NCI-H1417 (cell line): ENCODE data around the gene NT5M.

Experiments used
- DNase-seq, 3 experiments: peaks; one replicate each; lab custom pipeline; 2025; lab: John Stamatoyannopoulos, UW

Gene NT5M

DNA sequence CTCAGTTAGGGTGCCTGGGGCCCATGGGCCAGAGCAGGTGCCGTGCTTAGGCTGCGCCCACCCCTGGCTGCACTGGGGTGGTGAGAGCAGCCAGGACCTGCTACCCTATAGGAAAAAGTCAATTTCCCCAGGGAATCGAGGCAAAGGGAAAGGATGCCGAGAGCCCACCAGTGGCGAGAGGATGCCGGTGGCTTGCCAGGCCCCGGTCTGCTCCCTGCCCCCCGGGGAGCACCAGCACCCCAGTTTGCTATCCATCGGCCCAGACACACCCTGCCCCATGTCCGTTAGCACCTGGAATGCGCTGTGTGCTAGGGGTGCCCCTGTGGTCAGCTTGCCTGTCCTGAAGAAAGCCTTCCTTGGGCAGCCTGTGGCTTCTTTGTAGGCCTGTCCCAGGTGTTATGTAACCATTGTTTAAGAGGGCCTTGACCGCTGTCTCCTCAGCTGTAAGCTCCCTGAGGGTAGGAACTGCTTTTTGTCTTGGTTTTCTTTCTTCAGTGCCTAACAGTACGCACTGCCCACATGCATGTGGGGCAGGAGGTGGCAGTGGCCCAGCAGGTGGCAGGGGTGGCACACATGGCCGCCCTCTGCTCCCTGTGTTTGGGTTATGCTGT is 40.8 kb downstream of the NT5M start:
- DNase-seq: no peak

GRCh38 chr17:17344507-17345293 is 41.5 kb downstream of the NT5M start:
- DNase-seq: no peak

- DNase-seq: no peak
Measured at GRCh38 chr17:17345294-17345597, 42.1 kb downstream of the NT5M start.

DNA sequence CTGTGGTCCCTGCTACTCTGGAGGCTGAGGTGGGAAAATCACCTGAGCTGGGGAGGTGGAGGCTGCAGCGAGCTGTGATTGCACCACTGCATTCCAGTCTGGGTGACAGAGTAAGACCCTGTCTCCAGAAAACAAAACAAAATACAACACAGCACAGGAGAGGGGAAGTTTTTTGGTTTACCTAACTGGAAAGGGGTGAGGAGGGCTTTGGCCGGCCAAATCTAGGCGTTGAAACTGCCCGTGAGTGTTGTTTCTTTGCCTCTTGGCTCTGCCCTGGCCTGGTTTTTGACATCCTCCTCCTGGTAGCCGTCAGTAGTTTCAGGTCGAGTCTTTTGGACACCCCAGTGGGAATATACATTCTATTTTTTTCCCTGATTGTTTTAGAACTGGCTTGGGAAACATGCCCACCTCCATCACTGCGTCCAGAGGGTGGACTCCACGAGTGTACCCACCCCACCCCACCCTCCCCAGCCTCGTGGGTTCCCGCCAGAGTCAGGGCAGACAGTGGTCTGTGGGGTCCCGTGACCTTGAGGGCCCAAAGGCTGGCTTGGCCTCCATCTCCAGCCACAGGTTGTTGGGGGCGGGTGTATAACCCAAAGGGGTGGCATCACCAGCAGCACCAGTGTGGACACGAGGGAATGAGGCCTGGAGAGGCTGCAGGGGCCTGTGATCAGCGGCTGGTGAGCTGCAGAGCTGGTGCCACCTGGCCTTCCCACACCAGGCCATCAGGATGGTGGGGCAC is 42.7 kb downstream of the NT5M start:
- DNase-seq: no peak

DNA sequence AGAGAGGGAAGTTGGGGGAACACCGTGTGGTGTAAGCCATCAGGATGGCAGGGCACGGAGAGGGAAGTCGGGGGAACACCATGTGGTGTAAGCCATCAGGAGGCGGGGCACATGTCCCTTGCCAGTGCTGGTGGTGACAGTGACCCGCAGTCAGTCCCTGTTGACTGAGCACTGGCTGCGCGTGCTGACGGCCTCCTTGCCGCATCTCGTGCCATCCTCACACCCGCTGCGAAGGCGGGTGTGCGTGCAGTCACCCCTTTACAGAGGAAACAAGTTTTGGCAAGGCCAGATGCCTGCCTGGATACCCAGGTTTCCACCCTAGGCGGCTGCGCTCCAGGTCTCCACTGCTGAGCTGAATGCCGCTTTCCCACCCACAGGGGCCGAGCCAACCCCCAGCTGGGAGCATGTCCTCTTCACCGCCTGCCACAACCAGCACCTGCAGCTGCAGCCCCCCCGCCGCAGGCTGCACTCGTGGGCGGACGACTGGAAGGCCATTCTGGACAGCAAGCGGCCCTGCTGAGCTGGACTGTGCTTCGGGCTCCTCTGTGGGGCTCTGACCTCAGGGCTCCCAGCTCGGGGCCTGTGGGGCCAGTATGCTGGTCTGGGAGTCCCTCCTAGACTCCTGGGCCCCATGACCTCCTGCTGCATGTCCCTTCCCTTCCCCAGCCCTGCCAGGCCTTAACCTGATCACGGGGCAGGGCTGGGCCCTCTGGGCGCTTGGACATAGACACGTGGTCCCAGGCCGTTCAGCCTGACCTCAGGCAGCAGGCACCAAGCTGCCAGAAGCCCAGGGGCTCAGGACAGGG is 43.5 kb downstream of the NT5M start:
- peak in 2 of 3 experiments; percentile 62 to 76 for DNase-seq

DNA sequence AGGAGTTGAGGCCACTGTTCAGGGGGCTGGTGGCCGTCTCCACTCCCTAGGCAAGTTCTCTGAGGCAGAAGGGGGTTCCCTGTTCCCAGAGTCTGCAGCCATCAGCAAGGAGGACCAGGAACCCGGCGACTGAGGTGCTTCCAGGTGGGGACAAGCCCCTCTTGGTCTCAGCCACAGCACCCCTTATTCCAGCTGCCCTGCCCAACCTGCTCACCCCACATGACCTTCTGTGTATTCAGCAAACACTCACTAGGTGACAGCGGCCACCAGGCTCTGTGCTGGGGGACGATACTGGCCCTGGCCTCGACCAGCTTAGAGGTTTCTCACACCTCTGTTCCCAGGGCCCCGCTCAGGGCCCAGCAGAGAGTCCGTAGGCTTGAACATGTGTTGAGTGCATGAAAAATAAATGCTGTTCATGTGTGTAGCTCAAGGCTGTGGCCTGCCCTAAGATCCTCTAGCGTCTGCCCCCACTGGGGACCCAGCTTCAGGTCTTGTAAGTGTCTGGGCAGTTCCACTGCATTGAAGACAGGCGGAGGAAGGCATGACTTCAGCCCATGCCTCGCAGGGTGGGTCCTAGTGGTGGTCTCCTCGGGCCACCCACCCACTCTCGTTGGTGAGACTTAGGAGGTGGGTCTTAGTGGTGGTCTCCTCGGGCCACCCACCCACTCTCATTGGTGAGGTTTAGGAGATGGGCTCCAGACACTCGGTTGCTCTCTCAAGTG is 44.2 kb downstream of the NT5M start:
- DNase-seq: no peak

DNA sequence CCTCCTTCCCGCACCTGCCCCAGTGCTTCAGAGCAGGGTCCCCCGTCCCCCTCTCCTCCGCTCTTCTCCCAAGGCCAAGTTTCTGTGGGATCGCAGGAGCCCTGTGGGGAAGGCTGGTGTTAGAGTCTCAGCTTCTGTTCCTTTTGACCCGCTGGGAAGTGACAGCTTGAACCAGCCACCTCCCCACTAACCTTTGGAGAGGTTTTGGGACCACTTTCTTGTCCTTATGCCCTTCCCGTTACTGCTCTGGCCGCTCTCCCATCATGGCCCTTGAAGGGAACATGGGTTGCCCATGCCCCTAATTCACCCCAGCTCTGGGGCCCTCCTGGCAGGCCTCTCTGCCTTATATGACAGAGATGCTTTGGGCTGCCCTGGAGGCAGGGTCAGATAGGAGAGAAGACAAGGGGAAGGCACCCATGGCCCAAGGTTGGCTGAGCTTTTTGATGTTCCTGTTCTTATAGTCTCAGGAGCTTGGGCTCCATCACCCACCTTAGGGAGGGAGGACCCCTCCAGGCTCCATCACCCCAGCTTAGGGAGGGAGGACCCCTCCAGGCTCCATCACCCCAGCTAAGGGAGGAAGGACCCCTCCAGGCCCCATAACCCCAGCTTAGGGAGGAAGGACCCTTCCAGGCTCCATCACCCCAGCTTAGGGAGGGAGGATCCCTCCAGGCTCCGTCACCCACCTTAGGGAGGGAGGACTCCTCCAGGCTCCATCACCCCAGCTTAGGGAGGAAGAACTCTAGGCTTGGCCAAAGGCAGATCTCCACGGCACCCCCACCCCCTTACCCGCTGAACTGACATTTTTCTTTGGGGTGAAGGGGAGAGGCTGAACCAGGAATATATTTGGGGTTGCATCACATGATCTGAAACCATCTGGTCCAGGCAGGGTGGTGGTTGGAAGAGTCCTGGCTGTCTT is 45.0 kb downstream of the NT5M start:
- DNase-seq: no peak

DNA sequence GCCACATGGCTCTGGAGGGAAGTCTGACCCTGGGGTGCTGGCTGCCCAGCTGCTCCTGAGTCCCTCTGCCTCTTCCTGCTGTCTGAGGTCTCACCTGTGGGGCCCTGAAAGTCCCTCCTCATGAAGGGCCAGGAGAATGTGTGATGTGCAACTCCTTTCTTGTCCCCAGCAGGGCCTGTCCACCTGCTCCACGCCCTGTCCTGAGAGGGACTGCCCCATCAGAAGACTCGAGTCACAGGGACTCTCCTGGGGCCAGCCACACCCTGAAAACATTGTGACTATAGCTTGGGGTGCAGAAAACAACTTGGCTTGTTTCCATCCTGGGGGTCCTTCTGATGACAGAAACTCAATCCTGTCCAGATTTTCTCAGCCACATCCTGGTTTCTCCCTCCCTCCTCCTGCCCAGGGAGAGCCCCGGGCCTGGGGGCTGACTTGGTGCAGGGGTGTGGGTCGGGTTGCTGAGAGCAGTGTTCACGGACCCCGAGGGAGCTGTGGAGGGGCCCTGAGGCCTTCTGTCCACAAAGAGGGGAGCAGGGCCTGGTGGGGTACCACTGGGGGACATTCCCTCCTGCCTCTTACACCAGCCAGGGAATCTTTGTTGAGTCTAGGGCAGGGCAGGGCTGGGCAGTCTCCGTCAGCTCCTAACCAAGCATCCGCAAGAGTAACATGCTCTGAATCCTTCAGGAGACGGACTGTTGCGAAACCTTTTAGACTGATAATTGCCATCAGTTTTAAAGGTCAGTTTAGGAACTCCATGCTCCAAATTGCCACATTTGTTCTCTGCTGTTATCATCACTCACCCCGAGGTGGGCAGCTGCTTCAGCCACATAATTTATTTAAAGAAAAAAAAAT is 45.9 kb downstream of the NT5M start:
- peak in 1 of 3 experiments; percentile 39 for DNase-seq

DNA sequence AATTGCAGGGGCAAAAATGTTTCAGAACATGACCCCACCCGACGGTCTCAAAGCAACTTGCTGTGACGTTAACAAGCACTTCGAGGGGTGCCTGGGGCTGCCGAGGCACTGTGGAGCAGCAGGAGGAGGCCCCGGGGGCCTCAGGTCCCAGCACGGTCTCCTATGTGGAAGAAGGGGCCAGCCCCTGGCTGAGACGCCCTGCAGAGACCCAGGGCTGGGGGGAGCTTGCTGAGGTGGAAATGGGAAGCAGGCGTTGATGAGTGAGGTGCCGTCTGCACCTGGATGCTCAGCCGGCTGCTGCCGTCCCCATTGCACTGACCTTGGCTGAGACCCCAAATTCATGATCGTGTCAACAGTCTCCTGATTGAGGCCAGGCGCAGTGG is 46.5 kb downstream of the NT5M start:
- DNase-seq: peak in 1 of 3 experiments; percentile 39

DNA sequence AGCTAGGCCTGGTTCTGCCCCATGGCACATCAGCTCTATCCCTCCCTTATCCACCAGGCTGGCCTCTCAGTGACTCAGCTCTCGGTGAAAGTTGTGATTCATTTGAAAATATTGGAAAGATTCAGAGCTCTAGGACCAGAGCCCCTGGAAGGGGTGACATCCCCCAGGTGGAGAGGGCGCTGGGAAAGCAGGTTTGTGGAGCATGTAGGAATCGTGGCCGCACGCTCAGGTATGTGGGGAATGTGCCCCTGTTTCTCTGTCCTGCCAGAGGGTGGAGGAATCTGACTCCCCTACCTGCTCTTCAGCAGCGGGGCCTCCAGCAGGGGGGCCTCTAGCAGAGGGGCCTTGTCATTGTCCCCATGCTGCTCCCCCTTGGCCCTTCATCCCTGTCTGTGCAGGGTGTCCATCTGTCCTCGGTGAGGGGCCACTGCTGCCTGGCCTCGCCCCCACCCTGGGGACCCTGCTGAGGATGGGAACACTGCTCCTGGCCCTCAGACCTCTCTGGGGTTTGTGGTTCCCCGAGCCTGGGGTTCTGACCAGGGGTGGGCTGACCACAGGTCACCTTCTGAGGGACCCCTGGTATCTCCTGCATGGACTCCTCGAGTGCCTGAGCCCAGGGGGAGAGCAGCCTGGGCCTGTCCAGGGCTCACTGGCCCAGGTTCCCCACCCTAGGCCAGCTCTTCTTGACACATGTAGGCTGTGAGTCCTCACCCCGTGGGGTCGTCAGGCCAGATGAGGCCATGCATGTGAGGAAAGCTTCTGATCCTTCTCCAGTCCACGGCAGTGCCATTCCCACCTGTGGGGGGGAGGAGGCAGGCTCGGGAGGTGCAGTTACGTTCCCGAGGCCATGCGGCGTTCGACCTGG is 47.5 kb downstream of the NT5M start:
- DNase-seq: no peak

GRCh38 chr17:17351356-17351891 is 48.3 kb downstream of the NT5M start:
- DNase-seq: no peak

DNA sequence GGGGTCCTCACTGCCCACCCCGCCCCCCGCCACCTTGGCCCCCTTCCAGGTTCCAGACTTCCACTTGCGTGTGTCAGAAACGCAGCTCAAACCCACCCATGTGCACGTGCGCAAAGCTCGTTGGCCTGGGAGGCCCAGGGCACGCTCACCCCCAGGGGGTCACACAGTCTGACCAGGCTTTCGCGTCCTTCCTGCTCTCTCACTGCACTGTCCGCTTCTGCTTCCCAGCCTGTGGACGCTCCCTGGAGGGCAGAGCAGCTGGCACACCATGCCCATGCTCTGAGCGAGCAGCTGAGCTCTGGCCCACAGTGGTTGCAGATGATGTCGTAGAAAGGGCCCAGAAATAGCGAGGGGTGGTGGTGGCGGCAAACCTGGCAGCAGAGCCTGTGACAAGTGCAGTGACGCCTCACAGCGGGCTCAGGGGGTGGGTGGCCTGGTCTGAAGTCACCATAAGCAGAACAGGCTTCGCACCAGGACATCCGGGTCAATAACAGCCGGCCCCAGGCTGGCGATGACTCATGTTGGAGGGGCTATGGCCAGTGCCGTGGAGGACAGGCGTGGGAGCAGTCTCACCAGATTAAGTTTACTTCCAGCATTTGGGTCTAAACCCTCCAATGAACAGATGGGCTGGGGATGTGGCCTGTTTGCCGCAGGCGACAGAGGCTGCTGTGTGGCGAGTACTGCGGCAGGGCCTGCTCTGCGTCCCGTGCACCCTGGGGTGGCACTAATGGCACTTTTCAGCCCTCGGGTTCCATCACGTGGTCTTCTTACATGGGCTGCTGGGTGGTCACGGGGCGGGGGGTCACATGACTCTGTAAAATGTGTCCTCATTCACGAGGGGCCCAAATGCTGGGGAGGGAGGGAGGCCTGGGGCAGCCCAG is 49.0 kb downstream of the NT5M start:
- DNase-seq: peak in 1 of 3 experiments; percentile 55

GRCh38 chr17:17352836-17353624 is 49.9 kb downstream of the NT5M start:
- DNase-seq: no peak

DNA sequence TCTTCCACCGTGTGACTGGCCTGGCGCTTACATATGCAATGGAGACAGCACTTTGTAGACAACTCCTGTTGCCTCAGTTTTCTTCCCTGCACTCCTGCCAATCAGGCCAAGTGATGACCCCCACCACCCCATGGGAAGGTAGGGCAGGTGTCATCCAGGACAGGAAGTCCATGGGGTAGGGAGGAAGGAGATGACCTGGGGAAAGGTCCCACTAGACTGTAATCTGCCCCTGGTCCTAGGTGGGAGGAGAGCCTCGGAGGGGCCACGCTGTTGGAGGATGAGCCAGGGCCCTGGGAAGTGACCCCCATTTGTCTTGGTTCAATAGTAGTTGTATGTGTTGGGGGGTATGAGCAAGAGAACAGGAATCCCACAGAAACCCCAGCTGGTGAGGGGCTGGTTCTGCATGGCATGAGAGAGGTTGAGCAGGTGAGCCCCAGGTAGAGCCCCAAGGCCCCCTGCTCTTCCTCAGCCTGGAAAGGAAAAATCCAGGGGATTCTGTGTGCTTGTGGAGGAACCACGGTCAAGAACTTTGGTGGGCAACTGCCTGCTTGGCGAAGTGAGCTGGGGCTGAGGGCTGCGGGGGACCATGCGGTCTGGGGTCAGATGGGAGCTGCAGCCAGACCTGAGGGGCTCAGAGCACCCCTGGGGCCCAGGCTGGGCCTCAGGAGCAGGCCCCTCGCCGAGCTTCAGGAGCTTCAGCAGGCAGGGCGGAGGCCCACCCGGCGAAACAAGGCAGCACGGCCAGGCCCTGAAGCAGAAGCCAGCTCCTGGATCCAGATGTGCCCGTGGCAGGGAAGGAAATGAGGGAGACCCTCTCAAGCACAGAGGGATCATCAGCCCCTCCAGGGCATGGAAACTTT is 50.7 kb downstream of the NT5M start:
- DNase-seq: no peak

DNA sequence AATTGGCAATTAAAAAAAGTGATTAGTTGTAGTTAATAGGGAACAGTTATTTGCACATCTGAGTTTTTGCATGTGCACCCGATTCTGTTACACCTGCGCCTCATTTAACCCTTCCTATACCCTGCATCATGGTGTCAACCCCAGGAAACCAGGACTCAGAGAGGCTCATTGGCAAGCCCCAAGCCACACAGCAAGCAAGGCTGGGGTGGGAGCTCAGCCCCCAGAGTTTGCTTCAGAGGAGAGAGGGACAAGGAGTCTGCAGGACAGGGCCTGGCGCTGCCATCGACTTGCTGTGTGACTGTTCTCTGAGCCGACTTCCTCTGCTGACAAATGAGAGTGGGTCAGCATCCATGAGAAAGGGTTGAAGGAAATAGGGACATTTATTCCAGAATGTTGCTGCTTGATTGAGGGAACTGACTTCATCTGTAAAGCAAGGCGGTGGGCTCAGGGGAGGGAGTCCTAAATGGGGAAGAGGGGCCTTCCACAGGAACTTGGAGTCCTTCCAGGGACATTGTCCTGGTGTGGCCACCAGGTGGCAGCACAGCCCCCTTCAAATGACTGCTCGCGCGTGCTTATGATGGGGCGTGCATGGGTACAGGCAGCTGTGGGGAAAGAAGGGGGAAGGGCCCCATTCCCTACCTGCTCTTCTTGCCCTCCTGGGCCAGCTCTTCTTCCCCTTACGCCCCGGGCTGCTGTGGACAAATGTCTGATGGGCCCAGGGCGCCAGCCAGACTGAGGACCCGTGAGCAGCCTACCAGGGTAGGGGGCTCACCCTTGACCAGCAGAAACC is 51.6 kb downstream of the NT5M start:
- peak; percentile 75 to 84 (median 78) for DNase-seq
